ENCODE measurements around the gene HOXD3.
A peak's percentile ranks its signal among the peaks of the same experiment; 100 is the strongest.

The HOXD3 gene

GRCh38 chr2:176167398-176167797 lies 10.3 kb downstream of the HOXD3 start:
- peaks cover 39% of the 10 kb centered on the region for H3K36me3 Mint-ChIP-seq (ENCODE audit: low read depth)
- H3K27ac Mint-ChIP-seq, result peak overlapping the region; percentile 95 to 99 (median 99)
- peaks cover 13% of the 10 kb centered on the region for H3K27me3 Mint-ChIP-seq (ENCODE audit: low read depth)
- no peaks in the 10 kb centered on the region for H3K9me3 Mint-ChIP-seq
- H3K4me3 Mint-ChIP-seq, result peak overlapping the region in 1 of 3 experiments; percentile 2
- TF ChIP-seq CTCF (IDR thresholded peaks at IDR 0.05; ENCODE audit: unreplicated experiment in 3 of 3), result no peak
- H3K4me1 Mint-ChIP-seq, result peaks cover 74% of the 10 kb centered on the region

GRCh38 chr2:176169181-176169580 lies 12.1 kb downstream of the HOXD3 start:
- no peak for TF ChIP-seq CTCF (IDR thresholded peaks at IDR 0.05; ENCODE audit: unreplicated experiment in 3 of 3)
- H3K36me3 Mint-ChIP-seq (ENCODE audit: low read depth), result peaks cover 37% of the 10 kb centered on the region
- H3K27me3 Mint-ChIP-seq (ENCODE audit: low read depth), result peaks cover 8% of the 10 kb centered on the region
- H3K9me3 Mint-ChIP-seq, result no peaks in the 10 kb centered on the region
- peaks cover 77% of the 10 kb centered on the region for H3K4me1 Mint-ChIP-seq
- peak overlapping the region in 1 of 3 experiments; percentile 29 for H3K4me3 Mint-ChIP-seq
- peak overlapping the region; percentile 95 to 100 (median 97) for H3K27ac Mint-ChIP-seq

DNA sequence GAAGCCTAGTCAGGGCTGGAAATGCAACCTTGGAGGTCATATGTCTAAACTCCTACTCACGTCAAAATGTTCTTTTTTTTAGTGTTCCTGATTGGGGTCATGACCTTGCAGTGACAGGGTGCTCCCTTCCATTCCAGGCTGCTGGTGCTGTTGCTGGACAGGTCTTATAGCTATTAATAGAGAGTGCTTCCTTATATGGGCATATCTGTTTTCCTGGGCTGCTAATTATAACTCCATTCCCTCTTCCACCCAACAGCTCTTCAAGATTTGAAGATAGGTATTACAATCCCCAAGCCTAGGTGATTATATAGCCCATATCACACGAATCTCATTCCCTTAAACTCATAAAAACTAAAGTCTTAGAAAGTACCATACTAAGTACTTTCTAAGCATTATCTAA lies 12.6 kb downstream of the HOXD3 start:
- Mint-ChIP-seq H3K27me3 (ENCODE audit: low read depth) (peaks cover 8% of the 10 kb centered on the region), H3K9me3 (no peaks in the 10 kb centered on the region), H3K4me3 (peak overlapping the region; percentile 6 to 29 (median 8)), H3K36me3 (ENCODE audit: low read depth) (peaks cover 36% of the 10 kb centered on the region), H3K4me1 (peaks cover 77% of the 10 kb centered on the region), H3K27ac (peak overlapping the region; percentile 95 to 100 (median 97))
- no peak for TF ChIP-seq CTCF (IDR thresholded peaks at IDR 0.05; ENCODE audit: unreplicated experiment in 3 of 3)

- Mint-ChIP-seq H3K4me3 (peak overlapping the region; percentile 80 to 95 (median 93)), H3K27me3 (ENCODE audit: low read depth) (peaks cover 8% of the 10 kb centered on the region), H3K27ac (peak overlapping the region; percentile 95 to 100 (median 97))
Observed at GRCh38 chr2:176170602-176171305, 13.6 kb downstream of the HOXD3 start.

DNA sequence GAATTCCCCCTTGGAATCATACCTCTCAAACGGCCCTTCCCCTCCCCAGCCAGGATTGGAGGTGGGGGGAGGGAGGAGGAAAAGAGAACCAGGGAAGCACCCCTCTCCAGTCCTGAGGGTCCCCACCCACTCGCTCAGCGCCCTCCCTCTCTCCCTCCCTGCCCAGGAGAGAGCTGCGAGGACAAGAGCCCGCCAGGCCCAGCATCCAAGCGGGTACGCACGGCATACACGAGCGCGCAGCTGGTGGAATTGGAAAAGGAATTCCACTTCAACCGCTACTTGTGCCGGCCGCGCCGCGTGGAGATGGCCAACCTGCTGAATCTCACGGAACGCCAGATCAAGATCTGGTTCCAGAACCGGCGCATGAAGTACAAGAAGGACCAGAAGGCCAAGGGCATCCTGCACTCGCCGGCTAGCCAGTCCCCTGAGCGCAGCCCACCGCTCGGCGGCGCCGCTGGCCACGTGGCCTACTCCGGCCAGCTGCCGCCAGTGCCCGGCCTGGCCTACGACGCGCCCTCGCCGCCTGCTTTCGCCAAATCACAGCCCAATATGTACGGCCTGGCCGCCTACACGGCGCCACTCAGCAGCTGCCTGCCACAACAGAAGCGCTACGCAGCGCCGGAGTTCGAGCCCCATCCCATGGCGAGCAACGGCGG lies 14.4 kb downstream of the HOXD3 start:
- peaks cover 77% of the 10 kb centered on the region for H3K4me1 Mint-ChIP-seq
- peaks cover 31% of the 10 kb centered on the region for H3K36me3 Mint-ChIP-seq (ENCODE audit: low read depth)

More at GRCh38 chr2:176170602-176171305, 13.6 kb downstream of the HOXD3 start:
- TF ChIP-seq CTCF (IDR thresholded peaks at IDR 0.05; ENCODE audit: unreplicated experiment in 3 of 3), result no peak
- H3K4me1 Mint-ChIP-seq, result peaks cover 77% of the 10 kb centered on the region
- peaks cover 36% of the 10 kb centered on the region for H3K36me3 Mint-ChIP-seq (ENCODE audit: low read depth)
- H3K9me3 Mint-ChIP-seq, result no peaks in the 10 kb centered on the region

More for the DNA sequence above, 14.4 kb downstream of the HOXD3 start:
- Mint-ChIP-seq H3K27ac (peak overlapping the region; percentile 97 to 100 (median 99)), H3K27me3 (ENCODE audit: low read depth) (peaks cover 8% of the 10 kb centered on the region), H3K4me3 (peak overlapping the region; percentile 80 to 95 (median 93)), H3K9me3 (no peaks in the 10 kb centered on the region)
- no peak for TF ChIP-seq CTCF (IDR thresholded peaks at IDR 0.05; ENCODE audit: unreplicated experiment in 3 of 3)
